GM19452 (cell line): ENCODE results near the gene CHIT1.

Experiments used
- ATAC-seq: cut with Tn5 transposase; IDR thresholded peaks from one replicate; pipeline ENCODE4 v1.9.1; 2021; ENCODE audit not compliant: unreplicated experiment

Gene CHIT1

GRCh38 chr1:203189951-203190352 lies 39.5 kb downstream of the CHIT1 start:
- ATAC-seq = no peak

GRCh38 chr1:203188686-203189232 lies 40.7 kb downstream of the CHIT1 start:
- no peak for ATAC-seq

- no peak for ATAC-seq
Measured at GRCh38 chr1:203187689-203188264, 41.7 kb downstream of the CHIT1 start.

- no peak for ATAC-seq
Measured at GRCh38 chr1:203187304-203187685, 42.2 kb downstream of the CHIT1 start.

- no peak for ATAC-seq
Measured at GRCh38 chr1:203186446-203187303, 42.8 kb downstream of the CHIT1 start, which contains the start of gene CHI3L1. CHI3L1 (minus strand) TSS chr1:203186704; CDS start chr1:203186623, 81 bp downstream.

GRCh38 chr1:203186091-203186445 lies 43.4 kb downstream of the CHIT1 start:
- ATAC-seq = no peak

- ATAC-seq = no peak
Measured at GRCh38 chr1:203185585-203185984, 43.9 kb downstream of the CHIT1 start.

GRCh38 chr1:203185061-203185461 lies 44.4 kb downstream of the CHIT1 start:
- no peak for ATAC-seq

- ATAC-seq = no peak
Measured at GRCh38 chr1:203184467-203184866, 45.0 kb downstream of the CHIT1 start.

GRCh38 chr1:203183828-203184227 lies 45.6 kb downstream of the CHIT1 start:
- ATAC-seq = no peak

- no peak for ATAC-seq
Measured at GRCh38 chr1:203182387-203182953, 47.0 kb downstream of the CHIT1 start.

GRCh38 chr1:203181586-203182386 lies 47.7 kb downstream of the CHIT1 start:
- ATAC-seq = no peak

- no peak for ATAC-seq
Measured at GRCh38 chr1:203180611-203181330, 48.7 kb downstream of the CHIT1 start.

- ATAC-seq = no peak
Measured at GRCh38 chr1:203179667-203180005, 49.8 kb downstream of the CHIT1 start.

- no peak for ATAC-seq
Measured at GRCh38 chr1:203178821-203179666, 50.4 kb downstream of the CHIT1 start.

- no peak for ATAC-seq
Measured at GRCh38 chr1:203178083-203178482, 51.4 kb downstream of the CHIT1 start.

GRCh38 chr1:203177470-203178039 lies 51.9 kb downstream of the CHIT1 start:
- ATAC-seq = no peak

- no peak for ATAC-seq
Measured at GRCh38 chr1:203177036-203177405, 52.5 kb downstream of the CHIT1 start.

- ATAC-seq = no peak
Measured at GRCh38 chr1:203176273-203177035, 53.0 kb downstream of the CHIT1 start.
